ENCODE results near the gene SLC39A10. TPM values are rescaled to one million over a fixed set of nuclear protein-coding genes. Genes with fewer than 3 reads are reported as not detected.
"Not testable (repeated sequence)": the region's sequence is repeated elsewhere in the genome, so short reads cannot be mapped to it uniquely, and the experiment has no call there.

Gene SLC39A10
- polyA plus RNA-seq, 6 donors from 2014 or later = 14.8 to 24.4 (median 20.7) TPM

- peaks cover 15 to 32% (median 21%) of the 10 kb centered on the region in 3 donors for H3K4me1 Mint-ChIP-seq
- H3K4me3 Mint-ChIP-seq = no peak overlapping the region
- peak overlapping the region in 5 of 6 donors; percentile 82 to 90 (median 86) for H3K27ac Mint-ChIP-seq
- H3K9me3 Mint-ChIP-seq = no peaks in the 10 kb centered on the region
- no peaks in the 10 kb centered on the region for H3K27me3 Mint-ChIP-seq
- DNase-seq (no peak), ATAC-seq (ENCODE audit: low read depth in 2 of 2) (no peak)
- peaks cover 3 to 7% of the 10 kb centered on the region in 2 donors for H3K36me3 Mint-ChIP-seq
These were observed 23.1 kb upstream of the SLC39A10 start for GRCh38 chr2:195633974-195634373.

- Mint-ChIP-seq H3K27ac (no peak overlapping the region), H3K4me1 (peaks cover 13 to 41% (median 28%) of the 10 kb centered on the region in 3 donors), H3K9me3 (no peaks in the 10 kb centered on the region), H3K36me3 (no peaks in the 10 kb centered on the region), H3K4me3 (no peak overlapping the region), H3K27me3 (no peaks in the 10 kb centered on the region)
- ATAC-seq (ENCODE audit: low read depth in 2 of 2) = no peak
- DNase-seq = no peak
These were observed 20.1 kb upstream of the SLC39A10 start for GRCh38 chr2:195636890-195637289.

DNA sequence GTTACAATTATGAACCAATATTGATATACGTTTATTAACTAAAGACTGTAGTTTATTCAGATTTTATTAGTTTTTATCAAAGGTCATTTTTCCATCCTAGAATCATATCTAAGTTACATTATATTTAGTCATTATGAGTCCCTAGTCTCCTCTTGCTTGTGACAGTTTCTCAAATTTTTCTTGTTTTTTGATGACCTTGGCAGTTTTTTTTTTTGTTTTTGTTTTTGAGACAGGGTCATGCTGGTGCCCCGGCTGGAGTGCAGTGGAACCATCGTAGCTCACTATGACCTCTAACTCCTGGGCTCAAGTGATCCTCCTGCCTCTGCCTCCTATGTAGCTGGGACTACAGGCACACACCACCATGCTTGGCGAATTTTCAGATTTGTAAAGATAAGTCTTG lies 18.3 kb upstream of the SLC39A10 start:
- ATAC-seq (ENCODE audit: low read depth in 2 of 2) (no peak), DNase-seq (no peak)
- Mint-ChIP-seq H3K4me1 (peaks cover 16 to 43% (median 24%) of the 10 kb centered on the region in 3 donors), H3K27me3 (no peaks in the 10 kb centered on the region), H3K36me3 (no peaks in the 10 kb centered on the region), H3K9me3 (no peaks in the 10 kb centered on the region), H3K4me3 (no peak overlapping the region), H3K27ac (no peak overlapping the region)

- Mint-ChIP-seq H3K27me3 (no peaks in the 10 kb centered on the region), H3K27ac (peak overlapping the region in 1 of 6 donors; percentile 57), H3K4me1 (peaks cover 16 to 39% (median 24%) of the 10 kb centered on the region in 3 donors), H3K36me3 (no peaks in the 10 kb centered on the region), H3K9me3 (no peaks in the 10 kb centered on the region), H3K4me3 (no peak overlapping the region)
- no peak for ATAC-seq (ENCODE audit: low read depth in 2 of 2)
- DNase-seq = no peak
These were observed 17.7 kb upstream of the SLC39A10 start for GRCh38 chr2:195639238-195639858.

DNA sequence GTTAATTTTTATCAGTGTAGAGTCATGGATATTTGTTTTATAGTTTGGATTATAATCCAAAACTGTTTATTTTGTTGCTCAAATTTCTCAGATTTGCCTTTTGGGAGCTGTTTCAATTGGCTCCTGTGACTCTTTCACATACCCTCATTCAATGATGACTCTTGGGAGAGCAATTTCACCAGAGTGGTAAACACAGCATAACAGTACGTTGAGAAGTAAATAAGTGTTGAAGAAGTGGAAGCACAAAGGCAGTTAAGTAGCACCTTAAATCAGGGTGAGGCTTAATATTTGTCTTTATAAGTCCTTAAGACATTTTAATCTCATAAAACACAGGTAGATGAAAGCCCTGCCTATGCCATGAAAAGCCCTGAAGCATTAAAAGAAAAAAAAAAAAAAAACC lies 17.1 kb upstream of the SLC39A10 start:
- no peak overlapping the region for H3K4me3 Mint-ChIP-seq
- peaks cover 16 to 35% (median 24%) of the 10 kb centered on the region in 3 donors for H3K4me1 Mint-ChIP-seq
- H3K9me3 Mint-ChIP-seq = no peaks in the 10 kb centered on the region
- ATAC-seq (ENCODE audit: low read depth in 2 of 2) (no peak), DNase-seq (no peak)
- no peaks in the 10 kb centered on the region for H3K27me3 Mint-ChIP-seq
- no peak overlapping the region for H3K27ac Mint-ChIP-seq
- H3K36me3 Mint-ChIP-seq = no peaks in the 10 kb centered on the region

DNA sequence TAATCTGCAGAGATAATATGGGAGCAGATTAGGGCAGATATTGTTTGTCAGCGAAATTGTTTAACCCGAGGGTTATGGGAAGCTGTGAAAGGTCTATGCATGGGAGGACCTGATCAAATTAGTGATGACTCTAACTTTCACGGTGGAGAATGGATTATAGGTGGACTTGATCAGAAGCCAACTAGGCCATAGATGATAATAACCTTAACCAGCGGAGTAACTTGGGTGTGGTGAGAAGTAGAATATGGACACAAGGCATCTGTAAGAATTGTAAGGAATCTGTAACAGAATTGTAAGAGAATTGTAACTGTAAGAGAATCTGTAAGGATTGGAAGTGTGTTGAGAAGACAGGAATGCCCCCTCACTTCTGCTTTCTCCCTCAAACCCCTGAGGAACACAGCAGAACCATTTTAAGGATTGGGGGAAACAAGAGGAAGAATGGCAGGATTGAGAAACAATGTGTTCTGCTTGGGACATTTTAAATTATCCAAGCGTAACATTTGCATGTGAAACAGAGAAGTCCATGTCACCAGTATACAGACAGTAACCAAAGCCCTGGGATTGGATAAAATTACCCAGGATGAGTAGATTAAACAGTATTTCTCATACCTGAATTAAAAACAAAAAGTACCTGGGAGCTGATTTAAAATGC lies 14.9 kb upstream of the SLC39A10 start:
- ATAC-seq (ENCODE audit: low read depth in 2 of 2) = peak in 1 of 2 donors; percentile 25

DNA sequence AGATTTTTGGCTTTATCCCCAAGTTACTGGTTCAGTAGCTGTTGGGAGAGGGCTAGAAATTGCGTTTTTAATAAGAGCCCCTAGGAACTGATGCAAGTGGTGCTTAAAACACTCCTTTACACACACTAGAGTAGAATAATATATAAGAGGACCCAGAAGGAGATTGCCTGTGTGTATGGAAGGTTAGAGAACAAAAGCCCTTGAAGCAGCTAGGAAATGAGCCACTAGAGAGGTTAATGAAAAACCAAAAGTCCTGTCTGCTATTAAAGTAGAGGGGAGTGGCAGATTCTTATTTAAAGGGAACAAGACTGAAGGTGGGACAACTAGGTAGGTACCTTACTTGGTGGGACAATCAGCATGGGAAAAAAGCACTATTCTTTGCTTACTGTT lies 14.4 kb upstream of the SLC39A10 start:
- no peak for ATAC-seq (ENCODE audit: low read depth in 2 of 2)
- H3K4me1 Mint-ChIP-seq = peaks cover 31 to 46% (median 42%) of the 10 kb centered on the region in 3 donors
- peak overlapping the region in 1 of 6 donors; percentile 39 for H3K27ac Mint-ChIP-seq
- H3K4me3 Mint-ChIP-seq = no peak overlapping the region
- DNase-seq = no peak
- no peaks in the 10 kb centered on the region for H3K9me3 Mint-ChIP-seq
- no peaks in the 10 kb centered on the region for H3K36me3 Mint-ChIP-seq
- H3K27me3 Mint-ChIP-seq = no peaks in the 10 kb centered on the region

More for the DNA sequence above, 14.9 kb upstream of the SLC39A10 start:
- Mint-ChIP-seq H3K4me3 (no peak overlapping the region), H3K27me3 (no peaks in the 10 kb centered on the region), H3K4me1 (peaks cover 27 to 42% (median 41%) of the 10 kb centered on the region in 3 donors), H3K9me3 (no peaks in the 10 kb centered on the region), H3K27ac (peak overlapping the region in 3 of 6 donors; percentile 39 to 93 (median 43)), H3K36me3 (no peaks in the 10 kb centered on the region)
- no peak for DNase-seq

GRCh38 chr2:195644708-195645107 lies 12.3 kb upstream of the SLC39A10 start:
- H3K4me3 Mint-ChIP-seq; DNase-seq; H3K36me3 Mint-ChIP-seq; H3K27me3 Mint-ChIP-seq; ATAC-seq (ENCODE audit: low read depth in 2 of 2); H3K9me3 Mint-ChIP-seq; H3K27ac Mint-ChIP-seq: not testable (repeated sequence)
- H3K4me1 Mint-ChIP-seq = peaks cover 41 to 65% (median 54%) of the 10 kb centered on the region in 3 donors

GRCh38 chr2:195645413-195645812 lies 11.6 kb upstream of the SLC39A10 start:
- no peak overlapping the region for H3K27ac Mint-ChIP-seq
- H3K36me3 Mint-ChIP-seq = no peaks in the 10 kb centered on the region
- no peaks in the 10 kb centered on the region for H3K9me3 Mint-ChIP-seq
- no peak for ATAC-seq (ENCODE audit: low read depth in 2 of 2)
- no peak overlapping the region for H3K4me3 Mint-ChIP-seq
- no peak for DNase-seq
- H3K27me3 Mint-ChIP-seq = no peaks in the 10 kb centered on the region
- peaks cover 47 to 72% (median 61%) of the 10 kb centered on the region in 3 donors for H3K4me1 Mint-ChIP-seq

- peak overlapping the region; percentile 54 to 97 (median 89) for H3K27ac Mint-ChIP-seq
- peaks cover 51 to 79% (median 64%) of the 10 kb centered on the region in 3 donors for H3K4me1 Mint-ChIP-seq
- no peaks in the 10 kb centered on the region for H3K36me3 Mint-ChIP-seq
- ATAC-seq (ENCODE audit: low read depth in 2 of 2) (no peak), DNase-seq (no peak)
- peak overlapping the region in 3 of 8 donors; percentile 48 to 72 (median 56) for H3K4me3 Mint-ChIP-seq
- no peaks in the 10 kb centered on the region for H3K27me3 Mint-ChIP-seq
- H3K9me3 Mint-ChIP-seq = no peaks in the 10 kb centered on the region
These were observed 10.6 kb upstream of the SLC39A10 start for GRCh38 chr2:195646424-195646823.

GRCh38 chr2:195647302-195647701 lies 9.7 kb upstream of the SLC39A10 start:
- ATAC-seq (ENCODE audit: low read depth in 2 of 2) (no peak), DNase-seq (peak; percentile 24)
- Mint-ChIP-seq H3K36me3 (no peaks in the 10 kb centered on the region), H3K27me3 (no peaks in the 10 kb centered on the region), H3K27ac (peak overlapping the region; percentile 86 to 97 (median 94)), H3K4me1 (peaks cover 53 to 78% (median 64%) of the 10 kb centered on the region in 3 donors), H3K4me3 (peak overlapping the region in 7 of 8 donors; percentile 14 to 72 (median 48)), H3K9me3 (no peaks in the 10 kb centered on the region)

- peak overlapping the region; percentile 68 to 98 (median 97) for H3K27ac Mint-ChIP-seq
- peak overlapping the region; percentile 43 to 77 (median 66) for H3K4me3 Mint-ChIP-seq
- DNase-seq; ATAC-seq (ENCODE audit: low read depth in 2 of 2); H3K36me3 Mint-ChIP-seq; H3K9me3 Mint-ChIP-seq; H3K27me3 Mint-ChIP-seq: not testable (repeated sequence)
- peaks cover 43 to 75% (median 64%) of the 10 kb centered on the region in 3 donors for H3K4me1 Mint-ChIP-seq
These were observed 8.7 kb upstream of the SLC39A10 start for GRCh38 chr2:195648370-195648769.

- no peaks in the 10 kb centered on the region for H3K27me3 Mint-ChIP-seq
- H3K27ac Mint-ChIP-seq = peak overlapping the region; percentile 94 to 98 (median 97)
- H3K36me3 Mint-ChIP-seq = no peaks in the 10 kb centered on the region
- H3K4me1 Mint-ChIP-seq = peaks cover 43 to 78% (median 64%) of the 10 kb centered on the region in 3 donors
- no peak for ATAC-seq (ENCODE audit: low read depth in 2 of 2)
- H3K9me3 Mint-ChIP-seq = no peaks in the 10 kb centered on the region
- no peak for DNase-seq
- peak overlapping the region; percentile 43 to 80 (median 71) for H3K4me3 Mint-ChIP-seq
These were observed 8.2 kb upstream of the SLC39A10 start for GRCh38 chr2:195648787-195649186.

GRCh38 chr2:195649629-195650190 lies 7.3 kb upstream of the SLC39A10 start:
- no peaks in the 10 kb centered on the region for H3K36me3 Mint-ChIP-seq
- H3K4me1 Mint-ChIP-seq = peaks cover 43 to 85% (median 69%) of the 10 kb centered on the region in 3 donors
- H3K4me3 Mint-ChIP-seq = peak overlapping the region; percentile 68 to 91 (median 81)
- DNase-seq = no peak
- H3K9me3 Mint-ChIP-seq = no peaks in the 10 kb centered on the region
- H3K27ac Mint-ChIP-seq = peak overlapping the region; percentile 96 to 98 (median 98)
- peak; percentile 14 to 35 for ATAC-seq (ENCODE audit: low read depth in 2 of 2)
- no peaks in the 10 kb centered on the region for H3K27me3 Mint-ChIP-seq
